Measurements from ENCODE around the gene KLK13.

The KLK13 gene

GRCh38 chr19:51060336-51060735, 4.6 kb downstream of the KLK13 start:
- no peak for DNase-seq

GRCh38 chr19:51059715-51060114, 5.2 kb downstream of the KLK13 start:
- DNase-seq: no peak

- DNase-seq: no peak
Observed at GRCh38 chr19:51055866-51056265, 9.0 kb downstream of the KLK13 start.

DNA sequence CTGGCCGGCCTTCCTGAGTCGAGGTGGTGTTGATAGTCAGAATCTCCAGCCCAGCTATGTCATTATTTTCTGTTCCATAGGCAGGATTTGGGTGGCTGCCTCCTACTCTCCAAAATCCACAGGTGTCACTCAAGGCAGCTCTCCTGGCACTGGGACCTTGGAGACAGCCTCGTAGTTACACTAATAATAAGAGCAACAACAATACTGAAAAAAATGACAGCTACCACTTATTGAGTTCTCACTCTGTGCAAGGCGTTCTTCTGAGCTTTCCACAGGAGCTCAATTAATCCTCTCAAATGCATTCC, 17.9 kb downstream of the KLK13 start:
- DNase-seq: no peak

GRCh38 chr19:51044327-51044726, 20.6 kb downstream of the KLK13 start:
- no peak for DNase-seq

- DNase-seq: no peak
Observed at GRCh38 chr19:51043497-51043896, 21.4 kb downstream of the KLK13 start.

- DNase-seq: no peak
Observed at GRCh38 chr19:51040151-51040550, 24.7 kb downstream of the KLK13 start.

- no peak for DNase-seq
Observed at GRCh38 chr19:51036519-51036918, 28.4 kb downstream of the KLK13 start.

GRCh38 chr19:51034704-51035103, 30.2 kb downstream of the KLK13 start, which contains the start of gene KLK12:
Gene KLK12, minus strand, starts transcription at chr19:51035002. Its CDS starts 381 bp downstream, at chr19:51034621.
- DNase-seq: no peak

DNA sequence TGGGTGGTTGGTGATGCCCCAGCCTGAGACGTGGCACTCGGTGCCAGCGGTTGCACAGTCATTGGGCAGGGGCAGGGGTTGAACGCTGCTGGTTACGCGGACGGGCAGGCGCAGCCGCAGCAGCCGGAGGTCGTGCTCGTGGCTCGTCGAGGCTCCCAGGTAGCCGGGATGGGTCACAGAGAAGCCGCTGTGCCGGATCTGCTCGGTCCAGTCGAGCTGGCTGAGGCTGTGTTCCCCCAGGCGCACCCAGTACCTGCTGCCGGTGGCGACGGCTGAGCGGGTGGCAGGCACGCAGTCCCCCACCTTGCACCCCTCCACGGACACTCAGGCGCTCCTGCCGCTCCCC, 33.0 kb downstream of the KLK13 start:
- DNase-seq: no peak

GRCh38 chr19:51031220-51031879, 33.5 kb downstream of the KLK13 start:
- DNase-seq: no peak

DNA sequence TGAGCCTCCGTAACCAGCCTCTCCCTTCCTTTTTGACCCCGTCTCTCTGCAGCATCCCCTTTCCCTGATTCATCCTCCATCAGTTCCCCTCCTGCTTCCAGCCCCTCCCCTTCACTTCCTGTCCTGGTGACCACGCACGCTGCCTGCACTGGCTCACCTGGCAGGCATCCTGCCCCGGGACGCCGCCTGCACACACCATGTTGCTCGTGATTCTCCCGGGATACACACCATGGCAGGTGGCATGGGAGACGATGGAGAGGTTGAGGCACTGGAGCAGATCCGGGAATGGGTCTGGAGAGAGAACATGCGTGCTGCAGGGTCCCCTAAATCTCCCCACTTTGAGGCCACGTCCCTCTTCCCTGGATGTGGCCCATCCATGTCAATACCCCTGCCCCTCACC, 34.3 kb downstream of the KLK13 start:
- no peak for DNase-seq

DNA sequence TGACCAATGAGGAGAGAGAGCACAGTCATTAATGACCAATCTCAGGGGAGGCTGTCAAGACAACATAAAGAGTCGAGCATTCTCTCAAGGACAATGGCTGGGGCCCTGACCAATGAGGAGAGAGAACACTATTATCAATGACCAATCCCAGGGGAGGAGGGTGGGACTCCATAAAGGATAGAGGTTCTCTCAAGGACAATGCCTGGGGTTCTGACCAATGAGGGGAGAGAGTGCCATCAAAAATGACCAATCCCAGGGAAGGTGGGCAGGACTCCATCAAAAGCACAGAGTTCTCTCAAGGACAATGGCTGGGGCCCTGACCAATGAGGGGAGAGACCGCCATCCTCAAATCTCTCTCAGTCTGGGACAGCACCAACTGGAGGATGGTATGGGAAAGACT, 35.2 kb downstream of the KLK13 start:
- no peak for DNase-seq

GRCh38 chr19:51027873-51028272, 37.0 kb downstream of the KLK13 start:
- DNase-seq: no peak

DNA sequence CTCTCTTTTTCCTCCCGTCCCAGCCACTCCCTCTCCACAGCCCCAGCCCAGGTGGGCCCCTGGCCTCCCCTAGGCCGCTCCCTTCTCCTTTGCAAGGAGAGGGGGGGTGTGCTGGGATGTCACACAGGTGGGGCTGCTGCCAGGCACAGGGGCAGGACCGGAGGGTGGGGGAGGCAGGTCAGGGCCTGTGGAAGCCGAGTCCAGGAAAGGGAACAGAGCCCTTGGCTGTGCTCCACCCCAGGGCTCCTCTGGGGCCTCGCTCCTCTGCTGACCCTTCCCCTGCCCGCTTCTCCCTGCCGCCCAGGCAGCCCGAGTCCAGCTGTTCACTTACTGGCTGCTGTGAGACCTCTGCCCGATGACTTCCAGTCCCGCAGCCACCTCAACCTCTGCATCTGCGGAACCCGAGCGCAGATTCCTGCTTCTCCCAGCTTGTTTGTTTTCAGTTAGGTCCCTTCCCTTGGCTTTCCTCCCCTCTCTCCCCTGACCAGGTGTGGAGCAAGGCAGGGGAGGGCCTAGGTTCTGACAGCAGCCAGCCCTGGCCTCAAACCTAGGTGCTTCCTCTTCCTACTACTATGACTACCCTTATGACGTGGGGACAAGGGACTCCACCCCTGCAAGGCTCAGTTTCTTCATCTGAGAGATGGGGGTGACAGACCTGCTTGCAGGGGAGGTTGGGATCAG, 37.6 kb downstream of the KLK13 start:
- DNase-seq: no peak

DNA sequence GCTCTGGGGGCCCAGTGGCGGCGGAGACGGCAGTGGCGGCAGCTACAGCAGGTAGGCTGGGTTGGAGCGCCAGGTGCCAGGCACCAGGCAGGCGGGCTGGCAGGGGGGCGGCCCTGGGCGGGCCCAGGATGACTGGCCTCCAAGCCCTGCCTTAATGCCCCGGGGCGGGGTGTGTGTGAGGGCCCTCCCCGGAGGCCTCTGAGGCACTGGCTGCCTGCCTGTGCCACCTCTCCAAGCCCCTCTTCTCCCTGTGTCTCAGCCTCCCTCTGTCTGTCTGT, 38.4 kb downstream of the KLK13 start, which contains the start of gene KLK11:
TSS of gene KLK11 (minus strand) at position 63 of the 278 bp plus-strand sequence. CDS start 985 bp downstream, outside the sequence.
- DNase-seq: no peak

GRCh38 chr19:51025809-51026553, 38.9 kb downstream of the KLK13 start:
- DNase-seq: no peak

- DNase-seq: no peak
Observed at GRCh38 chr19:51025401-51025800, 39.5 kb downstream of the KLK13 start.

DNA sequence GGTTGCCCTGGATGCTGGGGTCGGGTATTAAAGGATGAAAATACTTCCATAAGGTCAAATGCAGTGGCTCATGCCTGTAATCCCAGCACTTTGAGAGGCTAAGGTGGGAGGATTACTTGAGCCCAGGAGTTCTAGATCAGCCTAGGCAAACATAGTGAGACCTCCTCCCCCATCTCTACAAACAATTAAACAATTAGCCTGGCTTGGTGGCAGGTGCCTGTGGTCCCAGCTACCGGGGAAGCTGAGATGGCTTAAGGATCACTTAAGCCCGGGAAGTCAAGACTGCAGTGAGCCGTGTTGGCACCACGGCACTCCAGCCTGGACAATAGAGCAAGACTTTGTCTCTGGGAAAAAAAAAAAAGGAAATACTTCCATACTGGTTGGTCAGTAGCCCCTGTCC, 40.0 kb downstream of the KLK13 start:
- DNase-seq: no peak

DNA sequence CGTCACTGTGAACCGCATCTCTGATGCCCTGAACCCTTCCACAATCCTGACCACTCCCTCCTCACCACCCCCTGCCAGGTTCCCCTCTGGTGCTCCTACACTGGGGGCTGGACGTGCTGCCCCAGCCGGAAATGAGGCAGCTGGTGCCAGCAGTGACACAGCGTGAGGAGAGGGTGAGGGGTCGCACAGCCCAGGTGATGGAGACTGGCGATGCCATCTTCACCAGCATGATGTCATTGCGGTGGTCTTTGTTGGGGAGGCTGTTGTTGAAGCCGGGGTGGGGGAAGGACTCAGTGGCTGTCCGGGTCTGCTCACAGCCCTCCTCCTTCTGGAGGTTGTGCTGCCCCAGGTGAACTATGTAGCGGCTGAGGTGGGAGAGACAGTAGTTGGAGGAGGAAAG, 40.9 kb downstream of the KLK13 start:
- no peak for DNase-seq

GRCh38 chr19:51022526-51022925, 42.4 kb downstream of the KLK13 start:
- no peak for DNase-seq

GRCh38 chr19:51020988-51021651, 43.8 kb downstream of the KLK13 start:
- no peak for DNase-seq

- DNase-seq: no peak
Observed at GRCh38 chr19:51019544-51019925, 45.4 kb downstream of the KLK13 start, which contains the start of gene KLK10. Gene KLK10, minus strand, starts transcription at chr19:51019709. Its CDS starts 579 bp downstream, at chr19:51019130.

All from CD4-positive, alpha-beta T cell treated with Interleukin-15 for 1 hour (primary cell).